Measurements from ENCODE around the gene BMPER.

BMPER gene

GRCh38 chr7:33933611-33934281, 28.4 kb downstream of the BMPER start:
- DNase-seq (ENCODE audit: extremely low read depth, insufficient read length) = no peak

GRCh38 chr7:33934391-33934790, 29.1 kb downstream of the BMPER start:
- DNase-seq (ENCODE audit: extremely low read depth, insufficient read length) = no peak
- H3K27me3 ChIP-seq (replicated peaks; ENCODE audit: control insufficient read depth, insufficient read depth, low read length) = no peaks in the 10 kb centered on the region; the same call in 1 of the 2 replicates
- H3K4me3 ChIP-seq (replicated peaks; ENCODE audit: low read depth, low read length) = no peak overlapping the region
- no peak for TF ChIP-seq CTCF (IDR thresholded peaks at IDR 0.05; ENCODE audit: insufficient read depth, low read length, poor library complexity, severe bottlenecking)
- no peaks in the 10 kb centered on the region for H3K36me3 ChIP-seq (ENCODE audit: control insufficient read depth, insufficient read depth, low read length)

More at GRCh38 chr7:33933611-33934281, 28.4 kb downstream of the BMPER start:
- Histone ChIP-seq H3K36me3 (ENCODE audit: control insufficient read depth, insufficient read depth, low read length) (no peaks in the 10 kb centered on the region), H3K27me3 (replicated peaks; ENCODE audit: control insufficient read depth, insufficient read depth, low read length) (no peaks in the 10 kb centered on the region; the same call in 1 of the 2 replicates), H3K4me3 (replicated peaks; ENCODE audit: low read depth, low read length) (no peak overlapping the region)
- no peak for TF ChIP-seq CTCF (IDR thresholded peaks at IDR 0.05; ENCODE audit: insufficient read depth, low read length, poor library complexity, severe bottlenecking)

- Histone ChIP-seq H3K36me3 (ENCODE audit: control insufficient read depth, insufficient read depth, low read length) (no peaks in the 10 kb centered on the region), H3K27me3 (replicated peaks; ENCODE audit: control insufficient read depth, insufficient read depth, low read length) (no peaks in the 10 kb centered on the region; the same call in 1 of the 2 replicates), H3K4me3 (replicated peaks; ENCODE audit: low read depth, low read length) (no peak overlapping the region)
- TF ChIP-seq CTCF (IDR thresholded peaks at IDR 0.05; ENCODE audit: insufficient read depth, low read length, poor library complexity, severe bottlenecking) = no peak
- no peak for DNase-seq (ENCODE audit: extremely low read depth, insufficient read length)
Observed at GRCh38 chr7:33936503-33936902, 31.2 kb downstream of the BMPER start.

GRCh38 chr7:33937871-33938270, 32.5 kb downstream of the BMPER start:
- TF ChIP-seq CTCF (IDR thresholded peaks at IDR 0.05; ENCODE audit: insufficient read depth, low read length, poor library complexity, severe bottlenecking) = no peak
- DNase-seq (ENCODE audit: extremely low read depth, insufficient read length) = no peak

GRCh38 chr7:33939121-33939520, 33.8 kb downstream of the BMPER start:
- no peaks in the 10 kb centered on the region; the same call in 1 of the 2 replicates for H3K27me3 ChIP-seq (replicated peaks; ENCODE audit: control insufficient read depth, insufficient read depth, low read length)
- DNase-seq (ENCODE audit: extremely low read depth, insufficient read length) = no peak
- H3K36me3 ChIP-seq (ENCODE audit: control insufficient read depth, insufficient read depth, low read length) = no peaks in the 10 kb centered on the region
- no peak for TF ChIP-seq CTCF (IDR thresholded peaks at IDR 0.05; ENCODE audit: insufficient read depth, low read length, poor library complexity, severe bottlenecking)
- H3K4me3 ChIP-seq (replicated peaks; ENCODE audit: low read depth, low read length) = no peak overlapping the region

More at GRCh38 chr7:33937871-33938270, 32.5 kb downstream of the BMPER start:
- Histone ChIP-seq H3K4me3 (replicated peaks; ENCODE audit: low read depth, low read length) (no peak overlapping the region), H3K27me3 (replicated peaks; ENCODE audit: control insufficient read depth, insufficient read depth, low read length) (no peaks in the 10 kb centered on the region; the same call in 1 of the 2 replicates), H3K36me3 (ENCODE audit: control insufficient read depth, insufficient read depth, low read length) (no peaks in the 10 kb centered on the region)
